A549 (cell line): Measurements from ENCODE around the gene GRK5.

ENCODE experiments used
- ELK1 ChIP-seq: fragments of 150-350 bp; IDR thresholded peaks from 2 replicates; pipeline ENCODE4 v1.6.1; 2014; ENCODE audit warnings: low read depth, mild to moderate bottlenecking, low read length
- POLR2A ChIP-seq: IDR thresholded peaks from 2 replicates; pipeline ENCODE4 v1.6.1; 2012; ENCODE audit warnings: mild to moderate bottlenecking, low read length
- RFX5 ChIP-seq: fragments of 450-650 bp; IDR thresholded peaks from 2 replicates; pipeline ENCODE4 v1.7.1; 2014; ENCODE audit warnings: antibody characterized with exemption, mild to moderate bottlenecking, moderate library complexity
- TF ChIP-seq, protein P1 (sequence below): fragments of >200 bp; sonication (Bioruptor Twin); formaldehyde crosslinking; IDR thresholded peaks from 3 replicates; pipeline ENCODE4 v1.5.1; 2016
- TF ChIP-seq, protein P2 (sequence below): fragments of 200-600 bp; sonication (generic); IDR thresholded peaks from 2 replicates; pipeline ENCODE4 v1.6.1; 2016; ENCODE audit warnings: antibody characterized with exemption, mild to moderate bottlenecking, moderate library complexity
- TF ChIP-seq, protein P3 (sequence below): fragments of 450-650 bp; IDR thresholded peaks from 2 replicates; pipeline ENCODE4 v1.6.1; 2014; ENCODE audit warnings: antibody characterized with exemption

- TF ChIP-seq, protein P1, sequence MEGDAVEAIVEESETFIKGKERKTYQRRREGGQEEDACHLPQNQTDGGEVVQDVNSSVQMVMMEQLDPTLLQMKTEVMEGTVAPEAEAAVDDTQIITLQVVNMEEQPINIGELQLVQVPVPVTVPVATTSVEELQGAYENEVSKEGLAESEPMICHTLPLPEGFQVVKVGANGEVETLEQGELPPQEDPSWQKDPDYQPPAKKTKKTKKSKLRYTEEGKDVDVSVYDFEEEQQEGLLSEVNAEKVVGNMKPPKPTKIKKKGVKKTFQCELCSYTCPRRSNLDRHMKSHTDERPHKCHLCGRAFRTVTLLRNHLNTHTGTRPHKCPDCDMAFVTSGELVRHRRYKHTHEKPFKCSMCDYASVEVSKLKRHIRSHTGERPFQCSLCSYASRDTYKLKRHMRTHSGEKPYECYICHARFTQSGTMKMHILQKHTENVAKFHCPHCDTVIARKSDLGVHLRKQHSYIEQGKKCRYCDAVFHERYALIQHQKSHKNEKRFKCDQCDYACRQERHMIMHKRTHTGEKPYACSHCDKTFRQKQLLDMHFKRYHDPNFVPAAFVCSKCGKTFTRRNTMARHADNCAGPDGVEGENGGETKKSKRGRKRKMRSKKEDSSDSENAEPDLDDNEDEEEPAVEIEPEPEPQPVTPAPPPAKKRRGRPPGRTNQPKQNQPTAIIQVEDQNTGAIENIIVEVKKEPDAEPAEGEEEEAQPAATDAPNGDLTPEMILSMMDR = no peak
- TF ChIP-seq POLR2A (no peak; the same call in 1 of the 2 replicates), ELK1 (no peak), RFX5 (no peak)
- TF ChIP-seq, protein P2, sequence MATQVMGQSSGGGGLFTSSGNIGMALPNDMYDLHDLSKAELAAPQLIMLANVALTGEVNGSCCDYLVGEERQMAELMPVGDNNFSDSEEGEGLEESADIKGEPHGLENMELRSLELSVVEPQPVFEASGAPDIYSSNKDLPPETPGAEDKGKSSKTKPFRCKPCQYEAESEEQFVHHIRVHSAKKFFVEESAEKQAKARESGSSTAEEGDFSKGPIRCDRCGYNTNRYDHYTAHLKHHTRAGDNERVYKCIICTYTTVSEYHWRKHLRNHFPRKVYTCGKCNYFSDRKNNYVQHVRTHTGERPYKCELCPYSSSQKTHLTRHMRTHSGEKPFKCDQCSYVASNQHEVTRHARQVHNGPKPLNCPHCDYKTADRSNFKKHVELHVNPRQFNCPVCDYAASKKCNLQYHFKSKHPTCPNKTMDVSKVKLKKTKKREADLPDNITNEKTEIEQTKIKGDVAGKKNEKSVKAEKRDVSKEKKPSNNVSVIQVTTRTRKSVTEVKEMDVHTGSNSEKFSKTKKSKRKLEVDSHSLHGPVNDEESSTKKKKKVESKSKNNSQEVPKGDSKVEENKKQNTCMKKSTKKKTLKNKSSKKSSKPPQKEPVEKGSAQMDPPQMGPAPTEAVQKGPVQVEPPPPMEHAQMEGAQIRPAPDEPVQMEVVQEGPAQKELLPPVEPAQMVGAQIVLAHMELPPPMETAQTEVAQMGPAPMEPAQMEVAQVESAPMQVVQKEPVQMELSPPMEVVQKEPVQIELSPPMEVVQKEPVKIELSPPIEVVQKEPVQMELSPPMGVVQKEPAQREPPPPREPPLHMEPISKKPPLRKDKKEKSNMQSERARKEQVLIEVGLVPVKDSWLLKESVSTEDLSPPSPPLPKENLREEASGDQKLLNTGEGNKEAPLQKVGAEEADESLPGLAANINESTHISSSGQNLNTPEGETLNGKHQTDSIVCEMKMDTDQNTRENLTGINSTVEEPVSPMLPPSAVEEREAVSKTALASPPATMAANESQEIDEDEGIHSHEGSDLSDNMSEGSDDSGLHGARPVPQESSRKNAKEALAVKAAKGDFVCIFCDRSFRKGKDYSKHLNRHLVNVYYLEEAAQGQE = no peak
- TF ChIP-seq, protein P3, sequence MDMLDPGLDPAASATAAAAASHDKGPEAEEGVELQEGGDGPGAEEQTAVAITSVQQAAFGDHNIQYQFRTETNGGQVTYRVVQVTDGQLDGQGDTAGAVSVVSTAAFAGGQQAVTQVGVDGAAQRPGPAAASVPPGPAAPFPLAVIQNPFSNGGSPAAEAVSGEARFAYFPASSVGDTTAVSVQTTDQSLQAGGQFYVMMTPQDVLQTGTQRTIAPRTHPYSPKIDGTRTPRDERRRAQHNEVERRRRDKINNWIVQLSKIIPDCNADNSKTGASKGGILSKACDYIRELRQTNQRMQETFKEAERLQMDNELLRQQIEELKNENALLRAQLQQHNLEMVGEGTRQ = no peak
Observed at GRCh38 chr10:119304541-119304940, 97.2 kb downstream of the GRK5 start.
